AG20443 (cell line): Measurements from ENCODE around the gene CACNA2D4.
"Not testable (repeated sequence)": the region's sequence is repeated elsewhere in the genome, so short reads cannot be mapped to it uniquely, and the experiment has no call there.

ENCODE experiments used
- DNase-seq: peaks from one replicate; pipeline ENCODE4 v3.0.0; 2012; ENCODE audit warnings: low spot score, mixed read lengths

The CACNA2D4 gene

DNA sequence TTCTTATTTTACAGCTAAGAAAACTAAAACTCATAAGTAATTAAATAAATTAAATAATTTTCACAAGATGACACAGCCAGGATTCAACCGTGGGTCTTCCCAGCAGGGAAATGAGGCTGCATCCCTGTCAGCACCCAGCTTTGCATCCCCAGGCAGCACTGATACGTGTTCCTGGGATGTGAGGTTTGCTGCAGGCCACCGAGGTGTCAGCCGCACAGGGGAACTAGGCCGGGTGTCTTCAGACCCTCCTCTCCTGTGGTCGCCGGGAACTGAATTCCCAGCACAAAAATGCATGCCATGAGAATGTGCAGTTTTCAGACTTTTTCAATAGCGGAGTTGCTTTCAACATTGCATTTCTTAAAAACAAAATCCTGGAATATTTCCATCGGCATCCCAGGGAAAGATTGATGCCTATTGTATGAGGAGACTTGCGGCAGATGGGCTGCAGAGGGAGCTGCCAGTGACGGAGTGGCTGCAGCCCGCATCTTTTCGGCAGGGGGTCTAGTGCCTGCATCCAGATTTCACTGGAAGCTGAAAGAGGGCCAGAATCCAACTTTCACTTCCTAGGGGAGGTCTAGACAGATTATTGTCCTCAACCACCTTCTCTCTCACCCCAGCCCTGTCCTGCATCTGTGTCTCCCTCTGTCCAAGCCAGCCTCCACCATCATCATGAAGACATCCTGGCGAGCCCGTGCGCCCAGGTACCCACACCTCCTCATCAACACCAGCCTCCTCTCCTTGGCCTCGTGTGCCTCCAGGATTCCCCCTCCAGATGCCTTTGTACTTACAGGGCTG, 85.5 kb downstream of the CACNA2D4 start:
- no peak for DNase-seq

DNA sequence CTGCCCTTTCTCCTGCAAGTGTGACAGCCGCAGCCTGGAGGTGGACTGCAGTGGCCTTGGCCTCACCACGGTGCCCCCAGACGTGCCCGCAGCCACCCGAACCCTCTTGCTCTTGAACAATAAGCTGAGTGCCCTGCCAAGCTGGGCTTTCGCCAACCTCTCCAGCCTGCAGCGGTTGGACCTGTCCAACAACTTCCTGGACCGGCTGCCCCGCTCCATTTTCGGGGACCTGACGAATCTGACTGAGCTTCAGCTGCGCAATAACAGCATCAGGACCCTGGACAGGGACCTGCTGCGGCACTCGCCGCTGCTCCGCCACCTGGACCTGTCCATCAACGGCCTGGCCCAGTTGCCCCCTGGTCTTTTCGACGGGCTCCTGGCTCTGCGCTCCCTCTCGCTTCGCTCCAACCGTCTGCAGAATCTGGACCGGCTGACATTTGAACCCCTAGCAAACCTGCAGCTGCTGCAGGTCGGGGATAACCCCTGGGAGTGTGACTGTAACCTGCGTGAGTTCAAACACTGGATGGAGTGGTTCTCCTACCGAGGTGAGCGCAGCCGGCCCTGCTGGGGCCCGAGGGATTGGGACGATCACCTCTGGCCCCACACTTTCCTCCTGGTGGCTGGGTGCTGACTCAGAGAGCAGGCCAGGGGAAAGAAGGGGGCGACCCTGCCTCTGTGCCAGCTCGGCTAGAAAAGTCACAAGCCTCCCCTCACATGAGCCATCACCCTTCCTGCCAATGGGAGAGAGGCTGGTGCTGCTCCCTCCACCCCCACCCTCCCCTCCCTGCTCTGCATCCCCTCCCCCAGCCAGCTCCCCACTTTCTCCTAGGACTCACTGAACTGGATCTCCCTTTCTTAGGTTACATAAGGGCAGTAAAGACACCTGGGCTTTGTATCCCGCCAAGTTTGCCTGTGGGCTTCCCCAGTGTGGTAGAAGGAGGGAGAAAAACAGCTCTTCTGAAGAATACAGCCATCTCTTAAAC, 87.2 kb downstream of the CACNA2D4 start:
- peak; percentile 86 for DNase-seq

DNA sequence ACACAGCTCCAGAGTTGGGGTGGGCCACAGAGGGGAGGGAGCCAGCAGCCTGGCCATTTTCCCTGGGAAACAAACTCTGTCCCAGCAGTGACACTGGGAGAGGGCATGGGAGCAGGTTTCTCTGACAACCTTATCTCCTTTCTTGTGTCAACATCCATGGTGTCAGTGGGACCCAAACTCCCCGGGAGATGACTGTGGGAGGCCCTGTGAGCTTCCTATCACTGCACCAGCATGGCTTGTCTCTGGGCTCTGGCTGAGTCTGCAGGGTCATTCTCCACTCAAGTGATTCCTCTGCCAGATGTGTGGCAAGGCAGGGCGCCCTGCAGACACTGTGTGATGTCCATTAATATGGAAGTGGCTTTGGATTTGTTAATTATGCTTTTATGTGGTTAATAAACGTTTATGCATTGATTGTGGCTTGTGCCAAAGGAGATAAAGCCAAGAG, 88.0 kb downstream of the CACNA2D4 start:
- no peak for DNase-seq

DNA sequence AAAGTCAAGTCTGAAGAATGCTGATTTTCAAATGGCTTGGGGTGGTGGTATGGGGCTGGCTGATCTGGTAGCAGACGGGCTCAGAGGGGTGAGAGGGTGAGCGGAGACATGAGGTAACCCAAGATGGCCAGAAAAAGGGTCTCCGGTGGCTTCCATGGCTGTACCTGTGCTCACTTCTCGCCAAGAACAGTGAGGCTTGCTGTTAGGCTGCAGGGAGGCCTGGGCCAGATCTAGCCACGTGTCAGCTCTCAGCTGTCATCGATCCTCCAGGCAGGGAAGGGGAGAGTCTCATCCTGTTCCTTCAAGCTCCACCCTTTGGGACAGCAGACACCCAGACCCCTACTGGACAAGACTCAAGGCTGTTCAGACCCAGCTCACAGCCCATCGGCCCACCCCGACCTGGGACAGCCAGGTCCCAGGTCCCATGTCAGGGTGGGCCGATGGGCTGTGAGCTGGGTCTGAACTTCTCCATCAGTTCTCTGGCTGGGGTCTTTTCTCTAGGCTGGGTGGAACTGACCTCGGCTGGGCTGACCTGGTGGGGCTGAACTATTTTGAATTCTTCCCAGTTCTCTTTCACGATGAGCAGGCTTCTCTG, 89.0 kb downstream of the CACNA2D4 start:
- no peak for DNase-seq

DNA sequence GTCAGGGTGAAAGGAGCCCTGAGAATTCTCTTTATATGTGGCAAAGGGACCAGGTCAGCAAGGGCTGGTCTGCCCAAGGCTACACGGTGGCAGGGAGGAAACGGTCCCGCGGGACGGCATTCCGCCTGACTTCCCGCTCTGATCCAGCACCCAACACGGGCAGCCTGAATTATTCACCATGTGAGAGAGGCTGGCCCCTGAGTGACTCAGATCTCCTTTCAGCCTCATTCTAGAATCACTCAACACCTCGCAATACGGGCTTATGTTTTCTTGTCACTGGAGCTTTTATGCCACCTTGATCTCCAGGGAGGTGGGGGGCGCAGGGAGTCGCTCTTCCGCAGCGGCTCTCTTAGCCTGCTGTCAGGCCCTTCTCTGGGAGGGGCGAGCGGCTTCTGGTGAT, 89.6 kb downstream of the CACNA2D4 start:
- DNase-seq: no peak

DNA sequence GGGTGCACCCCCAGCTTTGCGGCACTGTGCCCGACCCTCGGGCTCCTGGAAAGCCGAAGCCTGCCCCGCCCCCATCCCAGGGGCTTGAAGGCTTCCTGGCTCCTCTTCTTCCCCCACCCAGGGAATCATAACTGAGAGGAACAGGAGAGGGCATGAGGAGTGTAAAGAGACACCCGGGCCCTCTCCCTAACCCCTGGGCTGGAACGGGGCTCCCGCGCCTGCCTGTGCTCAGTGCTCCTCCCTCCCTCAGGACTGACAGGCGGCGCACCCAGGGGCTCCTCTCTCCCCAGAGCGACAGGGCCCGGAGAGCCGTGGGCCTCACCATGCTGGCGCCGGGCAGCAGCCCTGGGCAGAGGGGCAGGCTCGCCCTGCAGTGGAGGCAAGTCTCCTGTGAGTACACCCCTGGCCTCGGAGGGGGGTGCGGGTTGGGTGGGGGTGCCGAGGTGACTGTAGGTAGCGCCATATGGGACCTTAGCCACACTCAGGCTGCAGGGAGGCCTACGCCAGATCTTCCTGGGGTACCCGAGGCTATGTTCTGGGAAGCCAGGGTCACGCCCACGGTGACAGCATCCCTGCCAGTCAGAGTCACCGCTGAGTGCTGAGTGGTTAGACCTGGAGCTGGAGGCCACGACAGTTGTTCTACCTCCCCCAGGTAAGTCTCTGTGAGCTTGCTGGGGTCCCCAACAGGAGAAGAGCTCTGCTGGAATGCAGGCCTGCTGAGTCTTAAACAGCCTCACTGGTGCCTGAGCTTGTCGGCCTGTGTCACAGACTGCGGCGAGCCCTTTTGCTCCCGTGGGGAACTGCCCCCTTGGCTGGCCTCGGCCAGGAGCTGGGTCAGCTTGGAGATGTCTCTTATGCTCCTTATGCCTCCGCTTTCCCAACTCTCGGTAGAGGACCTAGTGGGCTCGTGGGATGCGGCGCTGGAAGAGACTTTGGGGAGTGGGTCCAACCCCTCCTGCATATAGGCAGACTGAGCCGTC, 90.3 kb downstream of the CACNA2D4 start:
- no peak for DNase-seq

DNA sequence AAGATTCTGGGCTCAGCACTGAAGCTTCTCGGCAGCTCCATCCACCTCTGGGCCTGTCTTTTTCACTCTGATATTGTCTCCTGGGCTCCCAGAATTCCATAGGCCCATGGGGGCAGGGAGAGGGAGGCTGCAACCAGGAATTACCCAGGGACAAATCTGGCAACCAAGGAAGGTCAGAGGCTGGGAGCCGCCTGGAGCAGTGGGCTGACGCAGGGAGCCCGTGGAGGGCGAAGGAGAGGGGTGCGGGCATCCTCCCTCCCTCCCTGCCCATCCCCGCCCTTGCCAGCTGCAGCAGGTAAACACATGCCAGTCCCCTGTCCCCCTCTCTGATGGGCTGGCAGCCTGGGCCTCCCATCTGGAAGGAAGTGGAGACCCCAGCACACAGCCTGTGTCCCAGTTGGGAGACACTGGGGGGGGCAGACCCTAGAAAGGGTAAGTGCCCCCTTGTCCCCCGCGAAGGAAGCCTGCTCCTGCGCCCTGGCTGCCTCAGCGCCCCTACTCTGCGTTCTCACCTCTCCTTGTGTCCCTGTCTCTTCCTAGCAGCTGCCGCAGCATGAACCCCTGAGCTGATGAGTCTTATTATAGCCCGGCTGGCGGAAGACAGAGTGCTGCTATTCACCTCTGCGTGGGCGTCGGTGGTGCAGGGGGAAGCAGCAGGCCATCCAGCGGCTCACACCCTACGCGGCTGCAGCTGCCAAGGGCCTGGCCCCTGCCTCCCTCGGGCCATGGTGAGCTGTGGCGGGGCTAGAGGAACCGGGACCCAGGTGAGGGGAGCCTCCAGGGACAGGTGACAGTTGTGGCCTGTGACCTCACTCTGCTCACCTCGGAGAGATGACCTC, 91.4 kb downstream of the CACNA2D4 start:
- no peak for DNase-seq

DNA sequence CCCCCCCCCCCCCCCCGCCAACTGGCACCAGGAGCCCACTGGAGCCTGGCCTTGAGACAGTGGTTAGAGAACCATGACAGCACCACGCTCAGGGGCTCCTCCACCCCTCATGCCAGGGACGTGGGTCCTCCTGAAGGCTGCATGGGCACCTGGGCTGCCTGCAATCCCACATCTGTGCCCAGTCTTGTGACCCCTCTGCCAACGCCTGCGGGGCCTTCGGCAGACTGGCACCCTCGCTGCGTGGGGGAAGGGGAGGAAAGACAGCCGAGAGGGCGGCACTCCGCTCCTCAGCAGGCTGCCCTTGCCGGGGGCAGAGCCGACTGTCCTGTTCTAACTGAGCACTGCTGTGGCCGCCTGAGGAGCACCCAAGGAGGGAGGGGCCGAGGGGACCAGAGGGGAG, 92.1 kb downstream of the CACNA2D4 start:
- DNase-seq: no peak

DNA sequence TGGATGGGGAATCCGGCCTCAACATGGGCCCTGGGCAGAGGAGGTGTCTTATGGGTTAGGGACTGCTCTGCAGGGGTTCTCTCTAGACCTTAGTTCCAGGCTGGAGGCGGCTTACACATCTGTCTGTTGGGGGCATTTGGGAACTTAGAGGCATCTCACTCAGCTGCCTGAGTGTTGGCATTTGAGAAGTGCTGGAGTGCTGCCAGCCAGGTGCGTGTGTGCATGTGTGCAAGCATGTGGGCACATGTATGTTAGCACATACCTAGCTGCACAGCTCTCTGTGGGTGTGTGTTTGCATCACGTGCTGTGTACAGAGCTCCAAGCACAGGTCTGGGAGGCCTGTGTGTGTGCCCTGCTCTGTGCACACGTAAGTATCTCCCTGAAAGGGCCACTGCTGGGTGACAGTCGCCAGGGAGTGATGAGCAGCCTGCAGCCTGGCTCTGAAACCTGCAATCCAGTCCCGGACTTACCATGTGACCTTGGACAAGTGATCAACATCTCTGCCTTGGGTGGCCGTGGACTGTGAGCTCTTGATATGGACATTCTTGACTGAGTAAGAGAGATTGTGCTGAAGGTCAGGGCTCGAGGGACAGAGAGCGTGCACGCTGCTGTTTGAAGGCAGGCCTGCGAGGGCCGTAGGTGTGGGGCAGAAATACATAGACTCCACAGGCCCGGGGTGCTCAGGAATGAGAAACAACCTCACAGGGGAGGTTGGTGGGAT, 92.9 kb downstream of the CACNA2D4 start:
- DNase-seq: no peak

DNA sequence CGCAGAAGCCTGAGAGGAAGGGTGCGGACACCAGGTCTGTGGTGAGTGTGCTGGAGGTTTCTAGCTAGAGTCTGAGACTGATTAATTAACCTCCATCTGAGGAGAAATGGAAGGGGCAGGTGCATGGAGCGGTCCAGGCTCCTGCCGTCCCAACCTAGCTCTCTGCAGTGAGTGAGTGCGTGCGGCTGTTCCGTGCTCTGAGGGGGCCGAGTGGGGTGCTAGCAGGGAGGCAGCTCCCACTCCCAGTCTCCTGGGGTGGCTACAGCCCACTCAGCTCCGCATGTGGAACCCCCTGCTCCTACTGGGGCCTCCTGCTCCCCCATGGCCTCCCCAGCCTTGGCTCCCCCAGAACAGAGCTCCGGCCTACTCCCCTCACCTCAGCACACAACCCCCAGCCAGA, 95.2 kb downstream of the CACNA2D4 start:
- DNase-seq: no peak

DNA sequence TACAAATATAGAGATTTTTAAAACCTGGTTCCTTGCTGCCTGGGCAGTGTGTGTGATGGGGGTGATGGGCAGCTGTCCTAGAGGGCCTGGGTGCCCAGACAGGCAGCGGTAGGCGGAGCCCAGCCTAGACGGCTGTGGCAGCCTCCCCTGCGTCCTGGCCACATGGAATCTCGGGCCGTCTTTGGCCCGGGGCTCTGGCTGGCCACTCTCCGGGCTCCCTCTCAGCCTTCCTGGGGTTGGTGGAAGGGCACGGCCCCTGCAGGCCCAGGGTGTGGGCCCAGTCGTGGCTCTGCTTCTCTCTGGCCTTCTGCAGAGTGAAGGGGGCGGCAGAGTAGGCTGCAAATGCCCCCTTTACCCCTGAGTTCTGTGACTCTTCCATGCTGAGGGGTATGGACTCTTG, 95.8 kb downstream of the CACNA2D4 start:
- no peak for DNase-seq

DNA sequence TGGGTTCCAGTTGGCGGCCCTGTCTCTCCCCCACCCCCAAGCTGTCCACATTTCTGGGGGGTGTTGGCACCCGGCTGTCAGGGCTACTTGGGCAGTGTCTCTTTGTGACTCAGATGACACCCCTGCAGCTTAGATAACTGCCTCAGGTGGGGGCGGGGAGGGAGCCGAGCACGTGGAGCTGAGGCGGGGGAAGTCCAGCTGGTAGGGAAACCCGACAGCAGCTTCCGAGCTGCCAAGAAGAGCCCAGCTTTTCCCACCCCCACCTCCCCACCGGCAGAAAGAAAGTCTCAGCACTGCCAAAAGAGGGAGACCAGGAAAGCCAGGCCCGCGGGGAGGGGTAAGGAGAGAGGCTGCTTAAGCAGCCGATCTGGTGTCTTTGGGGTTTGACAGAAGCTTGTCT, 96.6 kb downstream of the CACNA2D4 start:
- no peak for DNase-seq

DNA sequence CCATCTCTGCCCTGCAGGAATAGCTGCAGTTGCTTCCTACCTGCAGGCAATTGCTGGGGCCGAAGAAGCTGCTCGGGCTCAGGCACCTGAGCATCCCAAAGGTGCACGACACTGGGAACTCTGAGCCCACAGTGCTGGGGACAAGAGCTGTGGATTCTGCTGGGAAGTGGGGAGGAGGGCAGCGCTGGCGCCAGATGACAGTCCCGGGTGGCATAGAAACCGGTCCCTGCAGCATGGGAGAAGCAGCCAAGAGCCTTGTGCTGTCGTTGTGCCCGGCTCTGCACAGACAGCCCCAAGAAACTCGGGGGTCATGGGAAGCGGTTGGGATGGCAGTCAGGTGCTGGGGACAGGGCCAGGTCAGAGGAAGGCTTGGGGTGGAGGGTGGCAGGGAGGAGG, 97.6 kb downstream of the CACNA2D4 start:
- no peak for DNase-seq

DNA sequence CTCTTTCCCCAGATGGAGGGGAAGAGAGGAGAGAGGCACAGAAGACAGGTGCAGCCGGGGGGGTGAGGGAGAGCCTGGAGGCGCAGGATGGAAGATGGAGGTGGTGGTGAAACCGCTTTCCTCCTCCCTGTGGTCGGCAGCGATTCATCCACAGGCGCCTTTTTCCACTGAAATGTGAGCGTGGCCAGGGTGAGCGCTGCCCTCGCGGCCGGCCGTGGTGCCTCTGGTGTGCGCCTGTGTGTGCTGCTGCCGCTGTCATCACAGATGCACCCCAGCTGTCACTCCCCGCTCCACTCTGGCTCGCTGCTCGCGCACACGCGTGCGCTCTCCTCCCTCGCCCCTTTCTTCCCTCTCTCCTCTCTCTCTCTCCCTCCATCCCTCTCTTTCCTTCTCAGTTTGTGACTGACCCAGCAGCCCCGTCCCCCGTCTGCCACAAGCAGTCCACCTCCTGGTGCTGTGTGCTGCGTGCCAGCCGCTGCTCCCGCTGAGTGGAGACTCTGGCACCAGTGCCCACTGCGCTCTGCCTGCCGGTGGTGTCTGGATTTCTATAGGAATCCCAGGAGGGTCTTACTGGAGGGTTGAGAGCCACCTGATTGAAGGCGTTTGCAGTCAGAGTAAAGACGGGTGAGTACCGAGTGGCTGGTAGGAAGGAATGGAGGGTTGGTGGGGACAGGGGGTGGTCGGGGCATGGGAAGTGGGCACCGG, 98.1 kb downstream of the CACNA2D4 start, which contains the start of gene LRTM2:
TSS of gene LRTM2 (plus strand) at position 375 of the 705 bp plus-strand sequence. CDS start 7,584 bp downstream, outside the sequence.
- DNase-seq: no peak

DNA sequence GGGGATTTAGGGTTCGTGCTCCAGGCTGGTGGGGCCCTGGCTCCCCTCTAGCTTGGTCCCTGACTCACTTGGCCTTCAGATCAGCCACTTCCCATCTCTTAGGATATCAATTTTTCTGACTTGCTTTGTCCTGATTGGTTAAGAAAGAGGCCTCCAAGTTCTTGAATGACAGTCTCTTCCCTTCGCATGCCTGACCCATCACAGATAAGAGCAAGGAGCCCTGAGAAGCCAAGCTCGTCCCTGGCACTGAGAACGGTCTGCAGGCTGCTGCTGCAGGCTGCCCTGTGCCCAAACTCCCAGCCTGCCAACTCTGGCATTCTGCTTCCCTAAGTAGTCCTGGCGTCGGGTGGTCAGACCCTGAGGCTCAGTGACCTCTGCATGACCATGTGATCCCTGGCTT, 98.9 kb downstream of the CACNA2D4 start:
- DNase-seq: no peak

DNA sequence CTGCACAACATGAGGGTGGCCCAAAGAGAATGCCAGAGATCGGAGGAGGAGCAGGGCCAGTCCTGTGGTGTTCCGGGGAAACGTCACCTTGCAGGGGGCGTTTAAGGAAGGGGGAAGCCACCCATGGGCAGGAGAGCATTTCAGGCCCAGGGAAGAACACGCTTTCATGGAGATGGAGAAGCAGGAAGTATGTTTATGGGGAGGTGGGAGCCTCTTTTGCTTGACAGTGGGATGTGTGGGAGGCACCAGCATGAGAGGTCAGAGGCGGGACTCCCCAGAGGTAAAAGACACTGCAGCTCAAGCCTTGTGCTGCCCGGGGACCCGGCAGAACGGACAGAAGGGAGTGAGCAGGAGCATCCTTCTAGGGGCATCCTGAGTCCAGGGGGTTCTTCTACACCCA, 99.4 kb downstream of the CACNA2D4 start:
- no peak for DNase-seq

DNA sequence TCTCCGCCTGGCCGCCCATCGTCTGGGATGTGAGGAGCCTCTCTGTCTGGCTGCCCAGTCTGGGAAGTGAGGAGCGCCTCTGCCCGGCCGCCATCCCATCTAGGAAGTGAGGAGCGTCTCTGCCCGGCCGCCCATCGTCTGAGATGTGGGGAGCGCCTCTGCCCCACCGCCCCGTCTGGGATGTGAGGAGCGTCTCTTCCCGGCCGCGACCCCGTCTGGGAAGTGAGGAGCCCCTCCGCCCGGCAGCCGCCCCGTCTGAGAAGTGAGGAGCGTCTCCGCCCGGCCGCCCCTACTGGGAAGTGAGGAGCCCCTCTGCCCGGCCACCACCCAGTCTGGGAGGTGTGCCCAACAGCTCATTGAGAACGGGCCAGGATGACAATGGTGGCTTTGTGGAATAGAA, 100.5 kb downstream of the CACNA2D4 start:
- not testable (repeated sequence) for DNase-seq

DNA sequence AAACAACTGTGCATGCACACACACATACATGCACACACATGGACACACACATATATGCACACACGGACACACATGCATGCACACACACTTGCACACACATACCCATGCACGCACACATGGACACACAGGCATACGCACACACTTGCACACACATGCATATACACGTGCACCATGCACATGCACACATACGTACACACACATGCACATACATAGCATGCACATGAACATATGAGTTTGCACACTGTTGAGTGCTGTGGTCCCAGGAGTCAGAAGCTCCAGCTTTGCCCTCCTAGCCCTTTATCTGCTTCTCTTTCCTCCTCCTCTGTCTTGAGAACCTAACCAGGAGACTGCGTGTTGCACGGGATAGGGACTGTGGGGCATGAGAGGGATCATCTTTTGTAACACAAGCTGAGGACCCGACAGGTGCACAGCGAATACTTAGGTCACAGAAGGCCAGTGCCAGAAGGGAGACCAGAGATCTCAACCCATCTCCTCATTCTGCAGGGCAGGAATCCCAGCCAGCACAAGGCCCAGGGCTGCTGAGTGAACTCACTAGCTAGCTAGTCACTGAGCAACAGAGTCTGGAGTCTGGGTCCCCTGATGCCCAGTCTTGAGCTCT, 101.6 kb downstream of the CACNA2D4 start:
- DNase-seq: no peak
